GM12878 (cell line): Measurements from ENCODE around the gene TSHZ1. TPM values are rescaled to one million over a fixed set of nuclear protein-coding genes. Genes with fewer than 3 reads are reported as not detected.

ENCODE experiments used
- ATAC-seq: fragments of 200-7000 bp; cut with Tn5 transposase; 3 replicates; pipeline ENCODE4 v1.9.1; 2020; ENCODE audit warnings: mild to moderate bottlenecking, moderate library complexity
- BruUV-seq: library from RNA; stranded (reverse); fragments of 400-500 nt; replicated peaks from 2 replicates; lab custom pipeline; 2021; lab: Mats Ljungman, UMichigan
- CTCF ChIA-PET: fragments of 300-600 bp; sonication (Branson Sonifier 250); formaldehyde crosslinking; extraction: SDS; loops from one replicate; lab custom pipeline; 2021; ENCODE audit warnings: inconsistent platforms; lab: Yijun Ruan, JAX
- POLR2A ChIA-PET: fragments of 350-600 bp; formaldehyde crosslinking; extraction: SDS; loops from one replicate; lab custom pipeline; 2021; ENCODE audit warnings: inconsistent platforms; lab: Charles Lee
- RAD21 ChIA-PET: fragments of 300-600 bp; sonication (Branson Sonifier 250); formaldehyde crosslinking; loops from one replicate; lab custom pipeline; 2023; ENCODE audit warnings: antibody characterized with exemption; ENCODE audit not compliant: unreplicated experiment; lab: Charles Lee
- SMC1A ChIA-PET: fragments of 300-600 bp; sonication (Branson Sonifier 250); formaldehyde crosslinking; loops from one replicate; lab custom pipeline; 2023; ENCODE audit not compliant: unreplicated experiment, uncharacterized antibody; lab: Charles Lee
- DNase-seq: peaks from one replicate; pipeline ENCODE4 v3.0.0-alpha.2; 2011; ENCODE audit warnings: low read depth, low spot score
- FAIRE-seq: peaks from 3 replicates; lab custom pipeline; 2011; peaks lifted over from hg19 to GRCh38; lab: Jason Lieb, UNC
- H2AFZ ChIP-seq: 2 replicates; pipeline ENCODE4 v1.6.0; 2011; ENCODE audit warnings: low read depth, low read length, control low read depth; ENCODE audit not compliant: control insufficient read depth
- H3K27ac ChIP-seq: 2 replicates; pipeline ENCODE4 v1.5.1; 2011; ENCODE audit warnings: control low read depth; ENCODE audit not compliant: control insufficient read depth, insufficient read depth
- H3K27me3 ChIP-seq, 2 experiments: replicated peaks in 1 of 2; 2 replicates each; pipeline versions ENCODE4 v1.6.0 to v1.6.1; 2011; ENCODE audit warnings: low read length in 1 of 2; ENCODE audit not compliant: control insufficient read depth in 2 of 2, insufficient read depth in 2 of 2
- H3K36me3 ChIP-seq, 2 experiments: 2 replicates each; pipeline ENCODE4 v1.5.1; 2011; ENCODE audit warnings: low read length in 1 of 2; ENCODE audit not compliant: control insufficient read depth in 2 of 2, insufficient read depth in 2 of 2
- H3K4me1 ChIP-seq: 2 replicates; pipeline ENCODE4 v1.6.1; 2011; ENCODE audit warnings: mild to moderate bottlenecking, low read length, moderate library complexity, mixed read lengths; ENCODE audit not compliant: control insufficient read depth, insufficient read depth
- H3K4me2 ChIP-seq: 2 replicates; pipeline ENCODE4 v1.6.0; 2011; ENCODE audit warnings: control low read depth; ENCODE audit not compliant: control insufficient read depth, insufficient read depth
- H3K4me3 ChIP-seq: fragments of 200-600 bp; sonication (generic); 2 replicates; pipeline ENCODE4 v1.5.1; 2016
- H3K79me2 ChIP-seq: 2 replicates; pipeline ENCODE4 v1.6.0; 2011; ENCODE audit warnings: low read length; ENCODE audit not compliant: control insufficient read depth, insufficient read depth
- H3K9ac ChIP-seq: 2 replicates; pipeline ENCODE4 v1.8.0; 2011; ENCODE audit warnings: low read length, control low read depth, mixed read lengths; ENCODE audit not compliant: control insufficient read depth, insufficient read depth
- H3K9me3 ChIP-seq: replicated peaks from 3 replicates; pipeline ENCODE4 v1.5.1; 2011; ENCODE audit warnings: mild to moderate bottlenecking, low read length; ENCODE audit not compliant: control insufficient read depth, insufficient read depth
- H4K20me1 ChIP-seq: 2 replicates; pipeline ENCODE4 v1.6.0; 2011; ENCODE audit not compliant: control insufficient read depth, insufficient read depth
- BACH1 ChIP-seq: fragments of 450-650 bp; IDR thresholded peaks from 2 replicates; pipeline ENCODE4 v1.6.1; 2017; ENCODE audit warnings: mild to moderate bottlenecking, borderline replicate concordance
- HDGF ChIP-seq: fragments of 450-650 bp; IDR thresholded peaks from 2 replicates; pipeline ENCODE4 v1.6.1; 2016; ENCODE audit warnings: antibody characterized with exemption
- IRF4 ChIP-seq: IDR thresholded peaks from 2 replicates; pipeline ENCODE4 v1.6.1; 2011; ENCODE audit warnings: low read depth, low read length
- PBX3 ChIP-seq: IDR thresholded peaks from 2 replicates; pipeline ENCODE4 v1.6.1; 2011; ENCODE audit warnings: mild to moderate bottlenecking, low read depth, low read length, moderate library complexity; ENCODE audit not compliant: insufficient replicate concordance
- PKNOX1 ChIP-seq: fragments of 450-650 bp; IDR thresholded peaks from 2 replicates; pipeline ENCODE4 v1.6.1; 2016; ENCODE audit warnings: mild to moderate bottlenecking
- RELB ChIP-seq: fragments of 450-650 bp; IDR thresholded peaks from 2 replicates; pipeline ENCODE4 v1.6.1; 2017; ENCODE audit warnings: low read depth, mild to moderate bottlenecking, moderate library complexity
- SUZ12 ChIP-seq: fragments of 200-600 bp; sonication (generic); IDR thresholded peaks from one replicate; pipeline ENCODE4 v1.6.1; 2018; ENCODE audit warnings: antibody characterized with exemption, mild to moderate bottlenecking; ENCODE audit not compliant: unreplicated experiment
- TBL1XR1 ChIP-seq: IDR thresholded peaks from 2 replicates; pipeline ENCODE4 v1.6.1; 2012; ENCODE audit warnings: low read depth, low read length, improper control_type of control experiment
- ZNF274 ChIP-seq: IDR thresholded peaks from one replicate; pipeline ENCODE4 v1.8.0; 2011; ENCODE audit not compliant: insufficient read length, insufficient read depth
- ZNF384 ChIP-seq: IDR thresholded peaks from 2 replicates; pipeline ENCODE4 v1.6.1; 2012; ENCODE audit warnings: low read depth, mild to moderate bottlenecking, low read length, improper control_type of control experiment, borderline replicate concordance
- WGBS: methylation state at CpG from one replicate; pipeline ENCODE4 v1.1.6; 2016; ENCODE audit warnings: low lambda C conversion rate; ENCODE audit not compliant: insufficient replicate concordance, insufficient coverage; ENCODE audit errors: missing lambda C conversion rate; 5-methylcytosine and 5-hydroxymethylcytosine counted together
- in situ Hi-C: fragments of 300-500 bp; cut with MboI; formaldehyde crosslinking; loops from 9 replicates; pipeline ENCODE4 v1.14.3; 2018; ENCODE audit warnings: mixed read lengths
- intact Hi-C: fragments of 100-400 bp; cut with micrococcal nuclease; formaldehyde crosslinking; loops from one replicate; pipeline ENCODE4 v1.14.2; 2022; ENCODE audit not compliant: unreplicated experiment
- polyA plus RNA-seq, 11 experiments: library from polyadenylated mRNA; depleted of rRNA in 4 of 11; unstranded in 6 of 11; stranded (reverse) in 5 of 11; fragments of >200 nt; fragmentation: Nextera tagmentation in 4 of 11; fragmentation: Illumina TruSeq in 1 of 11; extraction: Ambion mirVana in 4 of 11; extraction: Trizol in 1 of 11; gene quantifications; 1 replicate in 1 of 11; 2 replicates in 10 of 11; pipeline versions ENCODE4 v1.2.1 to v1.2.3, GENCODE V29; 2011 to 2016; ENCODE audit warnings: inconsistent platforms in 2 of 11, missing spikeins in 2 of 11, low read depth in 1 of 11
- total RNA-seq, 4 experiments: library from RNA; depleted of rRNA in 3 of 4; stranded (reverse); fragments of >200 nt in 3 of 4; fragmentation: Illumina TruSeq in 1 of 4; extraction: Trizol in 1 of 4; gene quantifications; 2 replicates each; pipeline versions ENCODE4 v1.2.1 to v1.2.3, GENCODE V29; 2013 to 2021

The TSHZ1 gene
- total and polyA plus RNA-seq, 10 of the 15 experiments (the other 5 are each of a cell fraction or from before 2014, with no cell fraction given), result 2.2 to 15.2 (median 5.1) TPM

GRCh38 chr18:75179819-75180600 lies 30.6 kb upstream of the TSHZ1 start:
- Histone ChIP-seq H4K20me1 (no peaks in the 10 kb centered on the region), H2AFZ (no peak overlapping the region), H3K4me1 (no peaks in the 10 kb centered on the region), H3K79me2 (no peaks in the 10 kb centered on the region), H3K27me3 (no peaks in the 10 kb centered on the region), H3K9ac (no peak overlapping the region), H3K27ac (no peak overlapping the region), H3K9me3 (no peaks in the 10 kb centered on the region), H3K36me3 (no peaks in the 10 kb centered on the region), H3K4me3 (no peak overlapping the region), H3K4me2 (no peak overlapping the region)
- intact Hi-C loops, result loop anchor here (10.0 kb wide), 2 partner anchors 165 to 295 kb away; no protein-coding TSS in a partner anchor
- 66% methylated on average over 13 of the region's 13 CpGs for WGBS
- ATAC-seq, result peak; percentile 69
- in situ Hi-C loops, result loop anchor here (10.0 kb wide), 1 partner anchor 295 kb away; no protein-coding TSS in a partner anchor
- CTCF ChIA-PET, result no interaction called here
- TF ChIP-seq ZNF274, result no peak
- TF ChIP-seq SUZ12, result no peak
- no peak for TF ChIP-seq HDGF
- TF ChIP-seq ZNF384, result no peak
- TF ChIP-seq TBL1XR1, result no peak
- TF ChIP-seq PKNOX1, result 0 out of 2 replicates have a peak, but pooled peaks have one; percentile 27
- TF ChIP-seq RELB, result peak; percentile 42; the same call in 1 of the 2 replicates
- TF ChIP-seq PBX3, result peak; percentile 15
- TF ChIP-seq IRF4, result no peak
- no peak for TF ChIP-seq BACH1
- DNase-seq, result no peak
- RAD21 ChIA-PET, result no interaction called here
- BruUV-seq, result no TSS peak
- SMC1A ChIA-PET, result no interaction called here
- POLR2A ChIA-PET, result no interaction called here
- no peak for FAIRE-seq
